Stimulated activated CD4-positive, alpha-beta T cell treated with anti-CD3 and anti-CD28 coated beads, Interleukin-4, amount 100 ng/mL, for 1 hour (primary cell): Measurements from ENCODE around the gene FOS.
"Not testable (repeated sequence)": the region's sequence is repeated elsewhere in the genome, so short reads cannot be mapped to it uniquely, and the experiment has no call there.

Experiments used
- DNase-seq: peaks from one replicate; pipeline ENCODE4 v3.0.0-alpha.2; 2020

The FOS gene

DNA sequence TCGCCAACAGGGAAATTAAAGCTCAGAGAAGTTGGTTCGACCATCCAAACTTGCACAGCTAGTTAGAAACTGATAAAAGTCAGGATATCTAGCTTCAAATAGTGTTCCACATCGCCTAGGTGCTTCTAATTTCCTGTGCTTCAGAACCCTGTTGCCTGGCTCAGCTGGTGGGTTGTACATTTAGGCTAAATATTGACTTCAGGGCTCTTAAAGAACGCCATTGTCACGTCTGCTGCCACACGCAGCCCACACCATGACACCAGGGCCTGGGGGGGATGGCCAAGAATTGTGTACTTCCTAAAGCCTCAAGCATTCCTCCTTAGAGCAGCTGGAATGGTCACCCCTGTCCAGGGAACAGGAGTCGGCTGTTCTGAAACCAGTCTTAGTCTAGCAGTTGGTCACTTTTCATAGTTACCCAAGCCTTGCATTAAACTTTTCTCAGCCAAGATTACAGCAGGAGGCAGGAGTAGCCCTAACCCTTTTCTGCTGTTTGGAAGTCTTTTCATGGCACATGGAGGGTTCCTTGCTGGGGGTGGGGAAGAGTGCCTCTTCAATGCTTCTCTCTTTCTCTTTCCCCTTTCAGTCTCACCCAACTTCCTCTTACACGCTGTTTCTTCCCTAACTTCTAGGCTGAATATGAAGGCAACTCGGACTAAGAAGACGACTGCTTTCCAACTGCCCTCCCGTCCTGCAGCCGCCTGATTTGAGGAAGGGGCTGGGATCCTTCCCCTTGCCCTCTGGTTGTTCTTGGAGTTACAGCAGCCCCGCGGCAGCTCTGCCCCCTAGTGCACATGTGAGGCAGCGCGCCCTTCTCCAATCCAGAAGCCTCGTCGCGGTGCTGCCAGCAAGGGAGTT is 17.1 kb downstream of the FOS start:
- DNase-seq: peak; percentile 79

GRCh38 chr14:75297411-75298040 is 18.9 kb downstream of the FOS start:
- DNase-seq: no peak

GRCh38 chr14:75298187-75298965 is 19.7 kb downstream of the FOS start:
- no peak for DNase-seq

- DNase-seq: no peak
These were observed 20.4 kb downstream of the FOS start for GRCh38 chr14:75299059-75299458.

DNA sequence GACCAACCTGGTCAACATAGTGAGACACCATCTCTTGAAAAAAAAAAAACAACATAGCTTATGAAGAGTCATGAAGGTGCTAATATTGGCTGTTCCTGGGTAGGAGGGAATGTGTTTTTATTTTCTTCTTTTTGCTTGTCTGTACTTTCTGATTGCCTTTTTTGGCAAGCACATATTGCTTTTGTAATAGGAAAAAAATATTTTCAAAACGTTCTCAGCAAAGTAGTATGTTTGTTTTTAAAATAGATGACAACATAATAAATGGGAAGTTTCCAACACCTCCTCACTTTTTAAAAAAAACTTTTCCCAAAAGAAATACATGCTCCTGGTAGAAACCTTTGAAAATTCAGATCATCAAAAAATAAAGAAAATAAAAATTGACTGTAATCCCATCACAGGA is 20.9 kb downstream of the FOS start:
- DNase-seq: no peak

DNA sequence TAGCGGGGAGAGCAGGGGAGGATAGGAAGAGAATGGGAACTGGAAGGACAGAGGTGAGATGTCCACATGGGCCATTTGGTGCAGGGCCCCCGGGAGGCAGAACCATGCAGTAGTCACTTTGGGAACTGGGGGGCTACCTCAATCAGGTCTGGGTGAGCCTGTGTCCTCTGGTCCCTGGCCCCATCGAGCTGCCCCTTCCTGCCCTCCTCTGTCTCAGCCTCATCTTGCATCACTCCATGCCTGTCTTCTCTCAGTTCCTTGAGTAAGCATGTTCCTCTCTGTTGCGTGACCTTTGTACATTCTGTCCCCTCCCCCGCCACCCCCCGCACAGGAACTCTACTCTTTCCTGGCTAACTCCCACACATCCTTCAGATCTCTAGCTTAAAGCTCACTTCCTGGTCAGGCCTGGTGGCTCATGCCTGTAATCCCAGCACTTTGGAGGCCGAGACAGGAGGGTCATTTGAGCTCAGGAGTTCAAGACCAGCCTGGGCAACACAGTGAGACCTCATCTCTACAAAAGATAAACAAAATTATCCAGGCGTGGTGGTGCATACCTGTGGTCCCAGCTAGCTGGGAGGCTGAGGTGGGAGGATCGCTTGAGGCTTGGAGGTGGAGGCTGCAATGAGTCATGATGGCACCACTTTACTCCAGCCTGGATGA is 23.2 kb downstream of the FOS start:
- peak; percentile 38 for DNase-seq

GRCh38 chr14:75303381-75303789 is 24.8 kb downstream of the FOS start:
- peak; percentile 43 for DNase-seq

DNA sequence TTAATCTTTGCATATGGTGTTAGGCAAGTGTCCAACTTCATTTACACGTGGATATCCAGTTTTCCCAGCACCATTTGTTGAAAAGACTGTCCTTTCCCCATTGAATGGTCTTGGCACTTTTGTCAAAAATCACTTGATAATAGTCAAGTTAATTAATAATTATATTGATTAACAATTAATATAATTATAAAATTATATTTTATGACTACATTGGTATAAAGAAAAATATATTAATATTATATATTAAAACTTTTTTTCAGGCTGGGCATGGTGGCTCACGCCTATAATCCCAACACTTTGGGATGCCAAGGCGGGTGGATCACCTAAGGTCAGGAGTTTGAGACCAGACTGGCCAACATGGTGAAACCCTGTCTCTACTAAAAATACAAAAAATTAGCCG is 27.8 kb downstream of the FOS start:
- not testable (repeated sequence) for DNase-seq

DNA sequence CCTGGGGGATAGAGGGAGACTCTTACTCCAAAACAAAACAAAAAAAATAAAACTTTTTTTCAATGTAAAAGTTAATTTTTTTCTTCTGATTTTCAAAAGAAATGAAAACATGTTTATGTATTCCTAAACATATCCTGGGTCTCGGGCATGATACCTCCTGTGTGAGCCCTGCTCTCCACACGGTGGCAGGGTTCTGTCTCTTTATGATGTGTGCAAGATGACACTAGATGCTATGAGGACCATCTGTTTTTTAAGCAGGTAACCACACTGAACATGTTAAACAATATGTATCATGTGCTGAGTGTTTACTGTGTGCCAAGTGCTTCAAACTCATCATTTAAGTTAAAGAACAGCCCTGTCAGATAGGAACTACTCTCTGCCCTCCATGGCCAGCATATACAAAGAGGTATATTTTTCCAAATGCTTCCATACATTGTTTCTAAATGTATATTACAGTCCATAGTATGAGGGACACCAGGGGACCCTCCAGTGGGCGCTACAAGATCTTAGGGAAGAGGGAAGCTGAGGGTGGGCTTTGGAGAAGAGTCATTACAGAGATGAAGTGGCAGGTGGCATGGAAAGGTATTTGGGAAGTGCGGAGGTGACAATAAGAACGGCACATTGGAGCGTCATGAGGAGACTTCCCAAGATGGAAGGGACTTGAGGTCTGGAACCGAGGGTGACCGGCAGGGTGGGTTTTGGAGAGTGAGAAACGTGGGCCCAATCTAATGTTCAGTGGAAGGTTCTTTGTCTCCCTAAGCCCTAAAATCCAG is 28.5 kb downstream of the FOS start:
- no peak for DNase-seq

DNA sequence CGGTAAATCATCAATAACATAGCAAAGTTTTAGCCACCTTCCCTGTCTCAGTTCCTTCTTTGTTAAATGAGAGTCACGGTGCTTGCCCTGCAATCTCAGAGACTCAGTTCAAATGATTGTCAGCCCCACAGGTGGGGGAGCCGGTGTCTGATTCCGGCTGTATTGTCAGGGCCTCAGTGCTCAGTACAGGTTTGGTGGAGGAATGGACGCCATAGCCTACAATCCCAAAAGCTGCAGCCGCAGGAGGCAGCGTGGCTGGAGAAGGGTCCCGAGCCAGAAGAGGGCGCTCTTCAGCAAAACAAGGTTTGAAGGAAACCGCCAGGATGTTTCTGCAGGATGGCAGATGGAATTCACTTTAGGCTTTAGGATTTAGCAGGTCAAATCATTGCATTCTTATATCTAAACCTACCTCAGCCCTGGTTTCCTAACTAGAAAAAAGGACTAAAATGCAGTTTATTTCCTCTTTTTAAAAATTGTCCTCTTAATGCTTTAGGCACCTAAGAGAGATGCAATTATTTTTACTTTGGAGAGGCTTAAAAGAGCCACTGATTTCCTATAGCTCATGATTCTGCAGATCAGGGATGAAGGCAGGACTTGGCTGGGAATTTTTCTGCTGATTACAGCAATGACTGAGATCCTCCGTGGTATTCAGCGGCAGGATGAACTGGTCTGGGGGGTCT is 29.2 kb downstream of the FOS start:
- peak; percentile 76 for DNase-seq

DNA sequence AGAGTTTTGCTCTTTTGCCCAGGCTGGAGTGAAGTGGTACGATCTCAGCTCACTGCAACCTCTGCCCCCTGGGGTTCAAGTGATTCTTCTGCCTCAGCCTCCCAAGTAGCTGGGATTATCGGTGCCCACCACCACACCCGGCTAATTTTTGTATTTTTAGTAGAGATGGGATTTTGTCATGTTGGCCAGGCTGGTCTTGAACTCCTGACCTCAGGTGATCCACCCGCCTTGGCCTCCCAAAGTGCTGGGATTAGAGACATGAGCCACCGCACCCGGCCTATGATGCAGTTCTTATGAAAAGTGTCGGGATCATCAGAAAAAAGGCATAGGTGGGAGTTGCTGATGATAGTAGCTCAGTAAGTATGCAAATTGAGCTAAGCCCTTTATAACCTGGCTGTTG is 30.4 kb downstream of the FOS start:
- DNase-seq: not testable (repeated sequence)

DNA sequence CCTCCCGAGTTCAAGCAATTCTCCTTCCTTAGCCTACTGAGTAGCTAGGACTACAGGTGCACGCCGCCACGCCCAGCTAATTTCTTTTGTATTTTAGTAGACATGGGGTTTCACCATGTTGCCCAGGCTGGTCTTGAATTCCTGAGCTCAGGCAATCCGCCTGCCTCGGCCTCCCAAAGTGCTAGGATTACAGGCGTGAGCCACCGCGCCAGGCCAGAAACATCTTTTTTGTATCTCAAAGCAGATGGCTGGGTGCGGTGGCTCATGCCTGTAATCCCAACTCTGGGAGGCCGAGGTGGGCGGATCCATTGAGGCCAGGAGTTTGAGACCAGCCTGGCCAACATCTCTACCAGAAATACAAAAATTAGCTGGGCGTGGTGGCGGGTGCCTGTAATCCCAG is 30.9 kb downstream of the FOS start:
- DNase-seq: not testable (repeated sequence)

GRCh38 chr14:75310295-75311111 is 31.9 kb downstream of the FOS start:
- DNase-seq: no peak

DNA sequence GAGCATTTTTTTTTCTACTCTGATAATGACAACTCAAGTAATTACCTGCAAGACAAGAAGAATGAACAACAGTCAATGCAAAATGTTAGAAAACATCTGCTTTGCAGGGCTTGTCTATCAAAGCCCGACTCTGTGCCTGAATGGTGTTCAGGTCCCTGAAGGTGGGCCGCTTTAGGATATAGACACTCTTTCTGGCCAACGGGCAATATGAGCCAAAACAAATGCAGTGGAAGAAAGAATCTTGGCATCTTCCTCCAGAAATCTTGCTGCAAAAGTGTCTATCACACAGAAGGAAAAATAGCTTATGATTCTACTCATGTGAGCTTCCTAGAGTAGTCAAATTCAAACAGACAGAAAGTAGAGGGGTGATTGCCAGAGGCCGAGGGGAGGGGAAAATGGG is 32.7 kb downstream of the FOS start:
- DNase-seq: no peak

DNA sequence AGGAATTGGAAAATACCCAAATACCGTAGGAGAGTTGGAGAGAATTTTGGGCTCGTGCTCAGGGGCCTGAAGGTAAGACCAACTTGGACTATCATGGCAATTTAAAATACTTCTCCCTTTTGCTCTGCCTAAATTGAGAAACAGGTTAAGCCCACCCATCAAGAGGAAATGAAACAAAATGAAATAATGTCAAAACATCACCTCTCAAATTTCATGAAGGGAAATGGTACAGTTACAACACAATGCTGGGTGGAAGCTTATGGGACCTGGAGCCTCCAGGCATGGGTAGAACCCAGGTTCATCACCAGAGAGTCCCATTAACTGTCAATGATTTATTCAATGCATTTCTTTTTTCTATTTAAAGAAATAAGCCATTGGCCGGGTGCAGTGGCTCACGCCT is 33.7 kb downstream of the FOS start:
- DNase-seq: no peak

DNA sequence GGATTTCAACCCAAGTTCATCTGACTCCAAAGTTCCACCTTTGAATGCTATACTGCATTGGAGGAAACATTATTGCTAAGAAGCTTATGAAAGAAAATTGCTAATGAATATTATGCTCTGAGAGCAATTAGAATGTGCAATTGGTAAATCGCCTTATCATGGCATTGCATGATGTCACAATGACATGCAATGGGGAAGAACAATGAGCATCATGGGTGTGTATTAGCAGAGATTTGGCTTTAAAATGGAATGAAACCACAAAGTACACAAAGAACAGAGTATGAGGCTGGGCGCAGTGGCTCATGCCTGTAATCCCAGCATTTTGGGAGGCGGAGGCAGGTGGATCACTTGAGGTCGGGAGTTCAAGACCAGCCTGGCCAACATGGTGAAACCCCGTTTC is 34.7 kb downstream of the FOS start:
- no peak for DNase-seq

DNA sequence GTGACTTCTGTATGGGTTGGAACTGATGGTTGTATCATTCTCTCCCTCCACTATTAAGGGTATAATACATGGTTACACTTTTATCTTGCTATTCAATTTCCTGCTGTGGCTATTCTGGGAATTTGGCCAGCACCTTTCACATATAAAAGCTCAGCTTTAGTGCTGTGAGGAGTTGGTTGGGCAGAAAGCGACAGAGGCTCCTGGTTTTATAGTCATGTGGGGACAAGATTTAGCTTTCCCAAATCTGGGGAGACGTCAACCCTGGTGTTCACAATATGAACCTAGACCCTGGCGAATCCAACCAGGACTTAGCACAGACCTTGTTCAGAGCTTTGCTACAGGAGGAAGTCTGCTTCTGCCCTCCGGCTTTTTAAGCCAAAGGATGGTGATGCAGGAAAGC is 36.5 kb downstream of the FOS start:
- no peak for DNase-seq

GRCh38 chr14:75317148-75317547 is 38.5 kb downstream of the FOS start:
- DNase-seq: no peak

- DNase-seq: no peak
These were observed 39.7 kb downstream of the FOS start for GRCh38 chr14:75318353-75318752.

DNA sequence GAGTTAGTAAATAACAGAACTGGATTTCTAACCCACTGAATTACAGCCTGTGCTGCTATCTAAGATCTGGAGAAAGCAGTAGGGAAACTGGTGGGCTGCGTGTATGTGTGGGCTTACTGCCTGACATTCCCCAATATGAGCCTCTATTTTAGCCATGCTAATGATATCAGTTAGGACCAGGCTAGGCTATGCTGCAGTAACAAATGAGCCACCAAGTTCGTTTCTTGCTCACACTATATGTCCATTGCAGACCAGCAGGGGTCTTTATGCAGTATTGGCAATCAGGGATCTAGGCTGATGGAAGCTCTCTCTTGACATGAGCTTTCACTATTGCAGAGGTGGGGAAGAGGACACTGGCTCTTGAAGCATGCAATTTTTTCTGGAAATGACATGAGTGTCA is 40.4 kb downstream of the FOS start:
- DNase-seq: no peak

DNA sequence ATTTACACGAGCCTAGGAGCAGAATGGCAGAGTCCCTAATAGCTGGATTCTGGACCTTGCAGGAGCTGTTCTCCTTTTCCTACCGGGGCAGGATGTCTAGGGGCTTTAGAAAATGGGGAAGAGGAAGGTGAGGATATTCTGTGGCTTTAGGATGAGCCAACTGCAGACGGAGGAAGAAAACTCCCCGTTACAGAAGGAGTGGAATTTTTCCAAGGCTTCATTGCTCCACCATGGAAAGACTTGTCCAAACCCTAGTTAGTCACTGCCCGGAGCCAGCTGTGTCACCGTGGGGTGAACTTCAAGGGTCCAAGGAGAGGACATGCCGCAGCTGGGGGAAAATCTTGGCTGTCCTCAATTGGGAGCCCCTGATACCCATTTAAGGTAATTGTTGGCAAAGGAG is 41.6 kb downstream of the FOS start:
- no peak for DNase-seq
